COR-L47 (cell line): ENCODE results near the gene SLC25A29.
A peak's percentile ranks its signal among the peaks of the same experiment; 100 is the strongest.
"Not testable (repeated sequence)": the region's sequence is repeated elsewhere in the genome, so short reads cannot be mapped to it uniquely, and the experiment has no call there.

Source experiments
- DNase-seq: peaks from one replicate; lab custom pipeline; 2025; lab: John Stamatoyannopoulos, UW

SLC25A29 gene

GRCh38 chr14:100330388-100330931, 24.2 kb upstream of the SLC25A29 start:
- DNase-seq = peak; percentile 47

GRCh38 chr14:100330007-100330344, 23.7 kb upstream of the SLC25A29 start:
- DNase-seq = no peak

- no peak for DNase-seq
Measured at GRCh38 chr14:100329233-100330006, 23.2 kb upstream of the SLC25A29 start.

- no peak for DNase-seq
Measured at GRCh38 chr14:100328495-100329163, 22.4 kb upstream of the SLC25A29 start.

GRCh38 chr14:100327128-100327527, 20.9 kb upstream of the SLC25A29 start:
- no peak for DNase-seq

DNA sequence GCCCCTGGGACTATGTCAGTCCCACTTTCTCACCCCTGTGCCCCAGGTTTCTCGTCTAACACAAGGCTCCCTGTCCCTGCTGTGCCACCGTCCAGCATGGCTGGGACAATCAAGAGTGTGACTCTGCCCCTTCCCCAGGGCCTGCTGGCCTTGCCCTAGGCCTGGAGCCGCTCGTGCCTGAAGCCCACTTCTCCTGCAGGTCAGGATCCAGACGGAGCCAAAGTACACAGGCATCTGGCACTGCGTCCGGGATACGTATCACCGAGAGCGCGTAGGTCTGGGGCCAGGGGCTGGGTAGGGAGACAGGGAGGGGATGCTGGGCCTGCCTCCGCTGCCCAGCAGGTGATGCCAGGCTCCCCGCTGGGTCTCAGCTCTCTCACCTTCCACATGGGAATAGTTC, 19.7 kb upstream of the SLC25A29 start:
- DNase-seq = no peak

DNA sequence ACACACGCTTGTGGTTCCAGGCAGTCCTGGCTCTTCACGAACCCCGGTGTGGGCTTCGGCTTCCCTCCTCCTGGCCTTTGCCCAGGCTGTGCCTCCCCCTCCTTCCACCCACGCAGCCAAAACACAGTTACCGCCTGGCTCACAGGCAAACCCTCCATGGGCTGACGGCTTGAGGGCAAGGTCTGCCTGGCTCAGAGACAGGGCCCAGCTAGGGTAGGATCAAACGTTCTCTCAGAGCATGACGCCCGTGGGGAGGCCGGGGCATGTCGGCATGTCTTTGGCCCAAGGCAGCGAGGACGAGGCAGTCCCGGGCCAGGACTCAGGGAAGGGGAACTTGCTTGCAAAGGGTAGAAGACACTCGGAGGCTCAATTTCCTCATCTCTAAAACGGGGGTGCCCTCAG, 19.0 kb upstream of the SLC25A29 start:
- no peak for DNase-seq

GRCh38 chr14:100323942-100324307, 17.7 kb upstream of the SLC25A29 start:
- DNase-seq = no peak

DNA sequence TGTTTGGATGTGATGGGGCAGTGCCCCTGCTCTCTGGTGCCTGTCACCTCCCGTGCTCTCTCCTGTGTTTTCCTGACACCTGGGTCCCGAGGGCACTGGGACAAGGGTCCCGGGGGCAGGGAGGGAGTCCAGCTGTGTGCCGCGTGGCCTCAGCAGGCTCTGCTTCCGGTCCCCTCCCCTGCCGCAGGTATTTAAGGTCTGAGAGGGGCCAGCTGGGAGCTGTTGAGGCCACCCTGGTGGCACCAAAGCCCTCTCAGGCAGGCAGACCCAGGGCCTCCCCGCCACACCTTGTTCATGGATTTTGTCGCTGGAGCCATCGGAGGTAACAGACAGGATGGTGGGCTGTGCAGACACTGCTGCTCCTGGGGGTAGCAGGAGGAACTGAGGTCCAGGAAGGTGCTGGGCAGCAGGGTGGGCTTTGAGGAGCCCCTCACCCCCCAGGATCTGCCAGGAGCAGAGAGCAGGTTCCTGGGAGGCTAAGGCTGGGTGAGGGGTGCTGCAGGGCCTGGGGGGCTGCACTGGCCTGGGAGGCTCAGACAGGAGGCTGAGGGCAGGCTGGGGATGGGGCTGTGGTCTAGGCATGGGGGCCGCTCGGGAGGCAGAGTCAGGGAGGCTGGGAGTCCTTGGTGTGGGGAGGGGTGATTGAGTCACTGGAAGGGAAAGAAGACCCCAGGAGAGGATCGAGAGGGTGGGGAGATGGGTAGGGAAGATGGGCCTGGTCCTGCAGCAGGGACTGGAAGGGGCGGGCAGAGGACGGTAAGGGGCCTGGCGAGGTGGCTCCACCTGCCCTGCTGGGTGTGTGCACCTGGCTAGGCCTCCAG, 17.1 kb upstream of the SLC25A29 start, which contains the start of gene SLC25A47:
SLC25A47 (plus strand) TSS at position 219 of the 821 bp plus-strand sequence; CDS start at position 295, 76 bp downstream.
- DNase-seq = no peak

DNA sequence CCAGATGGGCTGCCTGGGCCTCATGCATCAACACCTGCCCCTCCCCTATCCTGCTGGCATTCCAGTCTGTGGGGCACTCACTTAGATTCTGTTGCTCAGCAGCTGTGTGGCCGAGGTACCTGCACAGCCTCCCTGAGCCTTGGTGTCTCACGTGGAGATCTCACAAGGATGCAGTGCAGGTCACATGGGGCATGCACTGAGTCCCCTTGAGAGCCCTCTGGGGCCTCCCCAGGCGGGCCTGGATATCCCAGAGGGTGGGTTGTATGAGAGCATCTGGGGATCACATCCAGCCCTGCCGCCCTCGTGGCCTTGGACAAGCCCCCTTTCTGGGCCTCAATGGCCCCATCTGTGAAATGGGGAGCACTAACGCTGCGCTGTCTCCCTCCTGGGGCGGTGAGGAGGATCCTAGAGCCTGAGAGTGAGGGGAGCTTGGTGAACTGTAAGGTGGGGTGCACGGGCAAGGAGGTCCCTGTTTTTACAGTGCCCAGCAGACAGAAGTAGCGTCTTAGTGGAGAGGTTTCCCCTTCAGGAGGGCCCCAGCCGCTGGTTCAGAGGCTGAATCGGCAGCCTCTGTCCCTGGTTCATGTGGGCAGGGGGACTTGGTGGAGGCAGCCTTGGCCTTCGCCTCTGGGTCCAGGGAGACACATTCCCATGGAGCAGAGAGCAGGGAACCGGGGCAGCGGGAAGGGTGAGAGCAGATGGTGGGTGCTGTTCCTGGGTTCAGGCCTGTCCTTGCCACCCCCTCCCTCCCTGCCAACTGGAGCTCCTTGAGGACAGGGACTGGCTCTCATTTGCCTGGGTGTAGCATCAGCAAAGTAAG, 16.1 kb upstream of the SLC25A29 start:
- DNase-seq = no peak

DNA sequence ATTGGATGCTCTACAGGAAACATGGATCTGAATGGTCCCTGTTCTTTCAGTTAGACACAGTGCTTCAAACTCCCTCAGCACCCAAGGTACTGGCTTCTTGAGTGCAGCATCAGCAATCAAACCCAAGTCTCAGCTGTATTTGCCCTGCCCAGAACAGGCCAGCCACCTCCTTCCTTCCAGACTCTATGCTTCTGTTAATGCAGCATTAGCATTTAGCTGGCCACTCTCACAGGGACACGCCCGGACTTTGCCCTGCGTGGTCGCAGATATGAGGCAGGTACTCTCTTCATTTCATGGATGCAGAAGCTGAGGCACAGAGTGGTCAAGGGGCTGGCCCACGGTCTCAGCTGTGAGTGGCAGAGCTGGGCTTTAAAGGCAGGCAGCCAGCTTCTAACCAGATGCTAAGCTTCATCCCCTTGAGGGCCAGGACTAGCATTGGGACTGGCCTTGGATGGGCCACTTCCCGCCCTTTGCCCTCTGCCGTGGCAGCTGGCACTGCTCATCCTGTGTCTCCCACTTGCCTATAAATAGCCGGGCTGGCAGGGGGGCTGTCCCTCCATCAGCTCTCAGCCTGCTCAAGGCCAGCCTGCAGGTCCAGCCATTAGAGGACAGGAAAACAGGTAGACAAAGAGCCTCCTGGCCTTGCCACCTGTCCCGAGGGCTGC, 15.4 kb upstream of the SLC25A29 start:
- no peak for DNase-seq

DNA sequence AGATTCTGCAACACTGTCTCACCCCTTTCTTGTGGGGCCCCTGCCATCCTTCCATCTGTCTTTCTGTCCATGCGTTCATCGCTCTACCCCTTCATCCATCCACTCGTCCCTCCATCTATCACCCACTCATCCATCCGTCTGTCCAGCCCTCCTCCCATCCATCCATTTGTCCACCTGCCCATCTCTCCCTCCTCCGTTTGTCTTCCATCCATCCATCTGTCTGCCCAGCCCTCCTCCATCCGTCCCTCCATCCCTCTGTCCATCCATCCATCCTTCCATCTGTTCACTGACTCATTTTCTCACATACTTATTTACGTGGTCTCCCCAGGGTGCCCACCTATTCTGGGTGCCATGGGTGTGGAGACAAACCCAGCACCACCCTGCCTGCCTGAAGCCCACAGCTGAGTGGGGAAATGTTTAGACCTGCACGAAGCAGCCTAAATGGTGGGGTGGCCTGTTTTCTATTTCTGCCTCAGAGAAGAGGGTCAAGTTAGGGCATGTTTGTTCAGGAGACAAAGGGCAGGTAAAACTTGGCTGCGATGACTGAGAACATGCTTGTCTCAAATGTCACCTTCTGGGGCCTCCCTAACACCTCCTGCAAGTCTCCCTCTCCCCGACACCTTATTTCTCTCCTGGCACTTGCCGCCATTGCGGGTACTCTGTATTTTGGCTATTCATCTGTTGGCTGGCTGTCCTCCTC, 14.1 kb upstream of the SLC25A29 start:
- no peak for DNase-seq

DNA sequence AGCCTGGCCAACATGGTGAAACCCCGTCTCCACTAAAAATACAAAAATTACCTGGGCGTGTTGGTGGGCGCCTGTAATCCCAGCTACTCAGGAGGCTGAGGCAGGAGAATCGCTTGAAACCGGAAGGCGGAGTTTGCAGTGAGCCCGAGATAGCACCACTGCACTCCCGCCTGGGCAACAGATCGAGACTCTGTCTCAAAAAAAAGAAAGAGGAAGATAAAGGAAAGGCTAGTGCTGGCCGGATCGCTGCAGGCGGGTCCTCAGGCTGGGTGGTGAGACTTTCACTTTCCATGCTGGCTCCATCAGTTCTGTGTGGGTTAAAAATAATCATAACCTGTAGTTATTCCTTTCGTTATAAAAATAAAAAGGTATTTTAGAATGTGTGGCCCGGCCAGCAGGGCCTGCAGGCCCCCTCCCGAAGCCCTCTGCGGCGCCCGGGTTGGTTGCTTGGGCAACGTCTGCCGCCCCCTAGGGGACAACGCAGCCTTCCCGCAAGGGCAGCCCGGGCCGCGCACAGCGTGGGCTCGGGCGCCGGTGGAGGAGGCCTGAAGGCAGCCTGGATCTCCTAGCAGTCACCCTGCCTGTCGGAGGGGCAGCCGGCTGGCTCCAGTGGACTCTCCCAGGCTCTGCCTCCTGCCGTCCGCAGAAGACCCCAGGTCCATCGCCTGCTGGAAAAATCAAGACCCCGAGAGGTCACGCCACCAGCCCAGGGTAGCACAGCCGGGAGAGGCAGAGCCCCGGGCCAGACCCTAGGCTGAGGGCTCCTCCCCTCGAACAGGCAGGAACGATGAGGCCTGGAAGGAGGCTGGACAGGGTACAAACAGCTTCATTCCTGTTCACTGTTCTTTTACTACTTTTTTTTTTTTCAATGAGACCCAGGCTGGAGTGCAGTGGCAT, 11.9 kb upstream of the SLC25A29 start:
- DNase-seq = no peak

DNA sequence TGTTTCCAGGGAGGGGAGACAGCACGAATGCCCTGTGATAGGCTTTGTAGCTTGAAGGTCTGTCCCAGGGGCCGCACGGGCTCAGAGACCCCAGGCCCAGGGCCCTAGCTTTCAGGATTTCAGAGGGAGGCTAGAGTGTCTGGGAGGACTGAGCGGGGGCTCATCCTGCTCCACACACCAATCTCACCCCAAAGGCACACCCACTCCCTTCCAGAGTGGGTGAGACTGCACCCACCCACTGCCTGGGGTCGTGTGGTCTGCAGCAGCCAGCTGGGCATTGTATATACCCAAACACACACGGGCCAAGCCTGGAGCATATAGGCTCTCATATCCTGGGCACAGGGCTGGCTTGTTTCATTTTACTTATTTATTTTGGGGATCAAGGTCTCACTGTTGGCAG, 11.1 kb upstream of the SLC25A29 start:
- DNase-seq = no peak

DNA sequence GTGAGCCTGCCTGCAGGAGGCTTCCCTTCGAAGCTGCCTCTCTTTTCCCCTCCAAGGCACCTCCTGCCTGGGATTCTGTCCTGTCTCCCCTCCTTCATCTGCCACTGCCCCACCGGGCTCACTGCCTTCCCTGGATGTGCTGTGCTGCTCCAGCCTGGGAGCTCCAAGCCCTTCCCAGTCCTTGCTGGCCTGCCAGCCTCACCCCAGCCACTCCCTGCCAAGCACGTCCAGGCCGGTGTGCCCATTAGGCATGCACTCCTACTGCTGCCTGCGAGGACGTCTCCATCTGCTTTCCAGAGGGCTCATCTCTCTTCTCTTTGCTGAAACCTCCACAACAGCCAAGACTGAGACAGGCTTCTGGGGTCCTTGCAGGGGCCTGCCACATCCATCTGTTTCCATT, 8.5 kb upstream of the SLC25A29 start:
- no peak for DNase-seq

- no peak for DNase-seq
Measured at GRCh38 chr14:100313464-100314230, 7.4 kb upstream of the SLC25A29 start.

DNA sequence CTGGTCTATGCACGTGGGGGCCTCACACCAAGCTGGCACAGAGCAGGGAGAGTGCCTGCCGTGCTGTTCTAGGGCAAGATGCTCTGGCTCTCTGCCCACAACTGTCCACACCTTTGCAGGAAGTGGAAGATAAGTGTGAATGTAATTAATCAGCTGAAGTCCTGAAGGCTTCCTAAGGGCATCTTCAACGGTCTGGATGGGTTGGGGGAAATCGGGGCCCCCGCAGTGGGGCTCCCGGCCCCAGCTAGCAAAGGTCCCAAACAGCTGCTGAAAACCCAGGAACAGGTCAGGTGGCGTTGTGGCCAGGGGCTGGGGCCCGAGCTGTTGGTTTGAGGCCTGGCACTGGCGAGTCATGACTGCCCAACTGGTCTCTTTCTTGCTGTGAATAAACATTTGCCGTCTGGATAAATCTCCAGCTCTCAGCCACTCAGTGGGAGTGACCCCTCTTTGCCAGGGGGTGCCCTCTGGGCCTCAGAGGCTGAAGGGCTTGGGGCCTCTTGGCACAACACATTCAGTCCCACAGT, 6.7 kb upstream of the SLC25A29 start:
- DNase-seq = peak; percentile 79

DNA sequence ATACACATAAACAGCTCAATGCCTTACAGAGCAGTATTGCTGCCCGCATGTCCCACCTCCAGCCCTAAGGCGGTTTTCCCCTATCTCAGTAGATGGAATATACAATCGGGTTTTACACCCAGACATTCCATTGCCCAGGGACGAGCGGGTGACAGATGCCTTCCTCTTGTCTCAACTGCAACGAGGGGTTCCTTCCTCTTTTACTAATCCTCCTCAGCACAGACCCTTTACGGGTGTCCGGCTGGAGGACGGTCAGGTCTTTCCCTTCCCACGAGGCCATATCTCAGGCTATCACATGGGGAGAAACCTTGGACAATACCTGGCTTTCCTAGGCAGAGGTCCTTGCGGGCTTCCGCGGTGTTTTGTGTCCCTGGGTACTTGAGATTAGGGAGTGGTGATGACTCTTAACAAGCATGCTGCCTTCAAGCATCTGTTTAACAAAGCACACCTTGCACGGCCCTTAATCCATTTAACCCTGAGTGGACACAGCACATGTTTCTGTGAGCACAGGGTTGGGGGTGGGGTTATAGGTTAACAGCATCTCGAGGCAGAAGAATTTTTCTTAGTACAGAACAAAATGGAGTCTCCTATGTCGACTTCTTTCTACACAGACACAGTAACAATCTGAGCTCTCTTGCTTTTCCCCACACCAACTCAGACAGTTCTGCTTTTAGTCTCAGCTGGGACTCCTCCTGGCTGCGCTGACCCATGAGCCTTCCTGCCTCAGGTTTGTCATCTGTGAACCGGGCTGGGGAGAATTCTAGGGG, 6.0 kb upstream of the SLC25A29 start:
- DNase-seq = not testable (repeated sequence)
